HG03060 (cell line): ENCODE results near the gene EML6.

Experiments
- ATAC-seq: cut with Tn5 transposase; IDR thresholded peaks from one replicate; pipeline ENCODE4 v1.9.1; 2021; ENCODE audit warnings: low read depth, moderate number of reproducible peaks; ENCODE audit not compliant: unreplicated experiment

The EML6 gene

DNA sequence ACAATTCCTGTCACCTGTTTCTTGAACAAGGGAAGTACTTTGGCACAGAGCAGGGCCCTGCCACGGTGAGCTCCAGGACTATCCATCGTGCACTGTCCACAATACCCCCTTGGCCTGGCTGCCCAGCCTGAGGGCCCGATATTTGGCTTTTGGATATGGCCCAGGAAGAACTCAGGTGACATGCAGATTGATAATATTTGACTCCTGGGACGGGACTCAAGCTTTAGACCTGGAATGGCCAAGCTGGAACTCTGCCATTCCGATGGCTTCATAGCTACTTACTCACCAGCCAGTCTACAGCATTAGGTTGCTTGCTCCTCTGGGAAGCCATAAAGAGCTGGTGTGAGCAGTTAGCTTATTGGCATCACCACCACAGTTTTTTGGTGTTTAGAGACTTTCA lies 26.6 kb downstream of the EML6 start:
- ATAC-seq, result no peak

DNA sequence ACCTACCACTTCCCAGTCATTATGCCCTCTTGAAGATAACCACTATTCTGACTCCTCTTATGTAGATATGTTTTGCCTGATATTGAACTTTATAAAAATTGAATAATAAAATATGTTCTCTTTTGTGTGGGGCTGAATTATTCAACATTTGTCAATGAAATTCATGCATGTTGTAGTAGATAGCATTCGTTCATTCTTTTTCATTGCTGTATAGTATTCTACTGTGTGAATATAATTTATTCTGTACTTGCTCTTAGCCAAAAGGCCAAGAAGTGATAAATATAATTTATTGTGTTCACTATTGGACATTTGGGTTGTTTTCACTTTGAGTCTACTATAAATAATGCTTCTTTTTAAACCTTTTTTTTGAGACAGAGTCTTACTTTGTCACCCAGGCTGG lies 29.0 kb downstream of the EML6 start:
- ATAC-seq, result no peak

DNA sequence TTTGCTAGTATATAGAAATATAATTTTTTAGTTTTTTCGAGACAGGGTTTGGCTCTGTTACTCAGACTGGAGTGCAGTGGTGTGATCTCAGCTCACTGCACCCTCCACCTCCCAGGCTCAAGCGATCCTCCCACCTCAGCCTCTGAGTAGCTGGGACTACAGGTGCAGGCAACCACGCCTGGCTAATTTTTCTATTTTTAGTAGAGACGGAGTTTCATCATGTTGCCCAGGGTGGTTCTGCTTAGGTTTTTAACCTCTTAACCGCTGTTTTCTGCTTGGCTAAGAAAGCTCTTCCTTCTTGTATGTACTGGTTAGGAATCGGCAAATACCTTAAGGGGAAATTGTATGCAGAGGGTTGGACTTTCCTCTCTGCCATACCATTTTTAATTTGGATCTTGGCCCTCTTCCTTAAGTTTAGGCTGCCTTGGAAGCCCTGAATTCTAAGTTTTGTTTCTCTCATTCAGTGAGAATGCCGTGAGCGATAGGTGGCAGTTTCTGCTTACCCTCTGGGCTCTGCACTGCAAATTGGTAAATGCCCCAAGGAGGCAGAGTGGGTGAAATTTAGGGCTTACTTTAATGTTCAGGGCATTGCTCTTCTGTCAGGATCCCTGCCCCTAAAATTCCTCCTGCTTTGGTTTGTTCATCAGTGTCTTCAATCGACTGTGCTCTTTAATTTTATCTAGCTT lies 32.3 kb downstream of the EML6 start:
- ATAC-seq, result peak; percentile 50

DNA sequence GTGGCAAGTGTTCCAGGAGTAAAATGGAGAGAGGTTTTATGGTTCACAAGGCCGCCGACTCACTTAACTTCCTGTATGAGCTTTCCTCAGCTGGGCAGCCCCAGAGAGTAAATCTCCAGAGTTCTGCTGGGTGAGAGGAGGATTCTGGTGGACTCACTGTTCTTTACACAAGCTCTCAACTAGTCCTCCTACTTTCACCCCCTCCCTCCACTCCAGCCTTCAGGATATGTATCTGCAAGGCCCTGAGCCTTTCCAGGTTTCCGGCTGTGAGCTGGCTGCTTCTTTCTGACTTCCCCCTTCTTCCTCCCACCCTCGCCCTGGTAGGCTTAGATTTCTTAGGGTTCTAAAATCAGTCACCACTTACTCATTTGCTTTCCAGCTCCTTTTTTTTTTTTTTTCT lies 34.0 kb downstream of the EML6 start:
- ATAC-seq, result no peak

GRCh38 chr2:54758951-54759350 lies 35.5 kb downstream of the EML6 start:
- ATAC-seq, result no peak

DNA sequence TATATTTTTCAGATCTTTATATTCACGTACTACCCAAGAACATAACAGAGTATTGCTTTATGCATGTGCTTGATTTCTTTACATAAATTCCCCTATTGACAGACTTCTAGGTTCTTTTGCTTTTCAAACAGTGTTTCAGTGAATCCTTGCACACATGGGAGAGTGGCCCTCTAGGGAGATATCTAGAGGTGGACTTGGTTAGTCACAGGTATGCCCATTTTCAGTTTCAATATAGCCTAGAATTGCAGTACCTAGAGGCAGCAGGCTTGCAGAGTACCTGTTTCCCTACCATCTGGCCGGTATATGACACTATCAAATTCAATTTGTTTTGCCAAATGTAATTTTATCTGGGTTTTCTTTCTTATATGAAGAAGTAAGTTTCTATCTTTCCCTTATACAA lies 36.8 kb downstream of the EML6 start:
- no peak for ATAC-seq

DNA sequence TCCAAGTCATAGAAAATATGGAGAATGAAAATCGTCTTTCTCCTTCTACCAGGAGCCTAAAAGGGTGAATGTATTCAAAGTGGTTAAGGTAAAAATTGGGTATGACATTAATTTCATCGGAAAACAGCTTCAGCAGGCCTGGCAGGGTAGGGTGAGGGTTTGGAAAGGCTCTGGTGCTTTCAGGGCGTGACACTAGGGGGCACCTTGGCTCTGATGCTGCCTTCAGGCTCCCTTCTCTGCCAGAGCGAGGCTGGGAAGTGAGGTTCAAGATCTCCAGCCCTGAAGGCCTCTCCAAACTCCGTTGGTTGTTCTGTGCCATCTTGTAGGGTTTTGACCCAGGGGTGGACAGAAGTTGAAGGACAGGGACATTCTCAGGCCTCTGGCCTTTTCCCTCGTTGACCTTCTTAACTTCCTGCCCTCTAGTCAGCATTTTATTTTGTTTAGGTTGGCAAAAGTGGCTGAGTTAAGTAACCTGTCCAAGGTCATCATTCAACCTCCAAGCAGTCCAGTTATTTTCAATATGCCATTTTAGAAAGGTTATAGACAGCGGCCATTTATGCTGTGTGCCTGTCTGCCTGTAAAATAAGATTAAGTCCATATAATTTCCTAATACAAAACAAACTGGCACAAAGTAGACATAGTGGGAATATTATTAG lies 40.3 kb downstream of the EML6 start:
- ATAC-seq, result no peak

DNA sequence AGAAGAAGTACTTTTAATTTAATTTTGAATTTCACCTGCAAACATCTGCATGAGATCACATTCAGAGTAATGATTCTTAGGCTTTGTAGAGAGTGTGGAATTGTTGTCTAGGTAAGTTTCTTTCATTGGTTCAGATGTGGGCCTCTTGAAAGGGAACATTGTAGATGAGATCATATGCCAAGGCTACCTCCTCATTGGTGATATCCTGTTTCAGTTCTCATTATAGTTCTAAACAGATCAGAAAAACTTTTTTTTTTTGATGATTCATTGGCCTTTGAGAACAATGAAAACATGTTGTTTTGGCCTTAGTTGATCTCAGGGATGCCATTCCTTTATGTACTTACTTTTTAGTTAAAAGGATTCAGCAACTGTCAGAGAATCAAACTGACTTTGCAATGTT lies 44.5 kb downstream of the EML6 start:
- ATAC-seq, result no peak

- ATAC-seq, result no peak
Observed at GRCh38 chr2:54768772-54769428, 45.4 kb downstream of the EML6 start.

DNA sequence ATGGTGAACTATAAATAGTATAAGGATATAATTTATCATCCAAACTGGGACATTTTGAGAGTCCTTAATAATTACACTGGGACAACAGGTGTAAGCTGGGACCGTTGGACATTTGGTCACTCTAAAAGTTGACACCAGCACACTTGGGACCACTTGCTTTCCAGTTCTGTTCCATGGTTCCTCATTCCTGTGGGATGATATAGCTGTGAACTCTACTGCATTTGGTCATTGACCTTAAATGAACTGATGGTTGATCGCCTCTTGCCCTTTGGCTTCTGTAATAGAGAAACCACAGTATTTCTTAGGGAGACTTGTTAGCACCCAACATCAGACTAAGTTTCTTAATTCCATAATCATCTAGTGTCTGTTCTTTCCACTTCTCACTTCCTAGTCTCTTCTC lies 46.7 kb downstream of the EML6 start:
- no peak for ATAC-seq

DNA sequence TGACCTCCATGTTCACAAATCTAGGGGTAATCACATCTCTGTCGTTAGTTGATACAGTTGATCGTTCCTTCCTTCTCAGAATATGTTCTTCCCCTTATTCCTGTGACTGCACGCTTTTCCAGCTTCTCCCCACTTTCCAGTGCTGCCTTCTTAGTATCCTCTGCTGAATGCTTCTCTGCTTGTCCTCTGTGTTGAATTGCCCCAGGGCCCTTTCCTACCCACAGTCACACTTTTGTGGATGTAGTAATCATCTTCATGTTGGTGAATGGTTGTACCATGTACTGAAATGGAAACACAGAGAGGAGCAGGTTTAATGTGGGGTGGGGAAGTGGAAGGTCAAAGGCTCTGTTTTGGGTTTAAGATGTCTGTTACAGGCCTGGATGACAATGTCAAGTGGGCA lies 47.2 kb downstream of the EML6 start:
- ATAC-seq, result no peak

- no peak for ATAC-seq
Observed at GRCh38 chr2:54771166-54771885, 47.9 kb downstream of the EML6 start.

DNA sequence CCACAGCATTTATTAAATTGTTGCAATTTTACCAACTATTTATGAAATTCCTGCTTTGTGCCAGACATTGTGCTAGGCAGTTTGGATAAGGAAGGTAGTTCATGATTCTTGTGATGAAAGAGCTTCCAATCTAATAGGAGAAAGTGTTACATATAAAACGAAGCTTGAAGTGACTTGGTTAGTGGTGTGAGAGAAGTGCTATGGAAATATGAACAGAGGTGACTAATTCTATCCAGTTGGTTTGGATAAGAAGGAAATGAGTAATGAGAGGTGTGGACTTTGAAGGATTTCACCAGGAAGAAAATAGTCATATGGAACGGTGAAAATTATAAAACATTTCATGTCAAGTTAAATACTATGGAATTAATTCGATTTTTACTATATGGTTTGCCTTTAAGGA lies 48.6 kb downstream of the EML6 start:
- ATAC-seq, result no peak

- ATAC-seq, result no peak
Observed at GRCh38 chr2:54772531-54772930, 49.1 kb downstream of the EML6 start.

DNA sequence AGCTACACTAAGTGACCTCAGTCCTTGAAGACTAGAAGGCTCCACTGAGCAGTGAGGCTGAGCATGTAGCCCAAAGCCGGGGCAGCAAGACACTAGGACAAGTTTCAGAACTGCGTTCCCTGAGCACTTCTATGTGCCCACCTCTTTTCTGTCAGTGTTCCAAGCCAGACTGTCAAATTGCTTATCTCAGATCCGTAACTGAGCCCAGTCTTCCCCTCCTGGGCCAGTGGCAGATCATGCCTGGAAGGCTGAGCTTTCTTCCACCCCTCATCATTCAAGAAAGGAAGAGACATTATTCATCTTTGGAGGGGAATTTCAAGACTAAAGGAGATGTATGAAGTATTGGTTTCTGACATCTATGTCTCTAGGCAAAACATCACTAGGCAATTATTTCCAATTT lies 49.8 kb downstream of the EML6 start:
- ATAC-seq, result no peak

DNA sequence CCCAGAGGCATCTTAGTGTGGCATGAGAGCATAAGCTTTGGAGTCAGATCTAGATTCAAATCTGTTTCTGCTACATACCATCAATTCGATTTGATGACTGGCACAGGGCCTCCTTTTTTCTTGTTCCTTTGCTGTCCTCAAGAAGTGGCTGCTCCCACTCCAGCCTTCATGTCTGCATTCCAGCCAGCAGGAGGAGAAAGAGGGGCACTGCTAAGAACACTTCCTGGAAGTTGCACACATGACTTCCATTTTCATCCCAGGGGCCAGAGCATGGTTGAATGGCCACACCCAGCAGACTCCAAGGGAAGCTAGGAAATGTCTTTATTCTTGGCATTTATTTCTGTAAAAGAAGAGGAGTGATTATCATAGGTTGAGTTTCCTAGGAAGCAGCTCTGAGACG lies 50.4 kb downstream of the EML6 start:
- no peak for ATAC-seq

GRCh38 chr2:54775710-54776109 lies 52.2 kb downstream of the EML6 start:
- ATAC-seq, result no peak

DNA sequence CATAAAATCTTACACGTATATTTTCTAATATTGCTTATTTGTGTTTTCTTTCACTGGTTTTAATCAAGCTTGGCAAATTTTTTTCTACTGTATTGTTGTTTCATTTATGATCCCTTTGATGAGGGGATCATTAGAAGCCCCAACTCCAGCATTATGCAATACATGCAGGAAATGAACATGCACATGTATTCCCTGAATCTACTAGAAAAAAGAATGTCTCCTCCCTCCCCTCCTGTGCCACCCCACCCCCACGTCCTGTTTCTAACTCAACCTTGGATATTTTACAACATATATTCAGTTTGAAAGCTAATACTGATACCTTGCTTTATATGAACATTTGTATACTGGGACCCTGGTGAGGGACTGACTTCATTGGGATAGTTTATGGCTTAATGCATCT lies 53.0 kb downstream of the EML6 start:
- ATAC-seq, result no peak

- ATAC-seq, result no peak
Observed at GRCh38 chr2:54783349-54783748, 59.9 kb downstream of the EML6 start.

DNA sequence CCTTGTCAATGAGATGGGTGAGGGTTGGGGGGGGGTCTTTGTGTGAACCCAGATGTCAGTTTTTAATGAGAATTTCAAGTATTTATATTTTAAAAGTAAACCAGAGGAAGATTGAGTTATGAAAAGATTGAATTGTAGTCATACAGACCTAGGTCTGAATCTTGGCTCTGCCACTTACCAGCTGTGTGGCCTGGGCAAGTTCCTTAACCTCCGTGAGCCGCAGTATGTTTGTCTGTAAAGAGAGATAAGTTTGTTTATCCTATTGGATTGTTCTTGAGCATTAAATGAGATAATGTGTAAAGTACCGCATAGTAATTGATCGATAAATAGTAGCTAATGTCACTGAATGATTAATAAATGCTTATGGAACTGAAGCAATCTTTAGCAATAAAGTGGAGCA lies 63.8 kb downstream of the EML6 start:
- no peak for ATAC-seq

DNA sequence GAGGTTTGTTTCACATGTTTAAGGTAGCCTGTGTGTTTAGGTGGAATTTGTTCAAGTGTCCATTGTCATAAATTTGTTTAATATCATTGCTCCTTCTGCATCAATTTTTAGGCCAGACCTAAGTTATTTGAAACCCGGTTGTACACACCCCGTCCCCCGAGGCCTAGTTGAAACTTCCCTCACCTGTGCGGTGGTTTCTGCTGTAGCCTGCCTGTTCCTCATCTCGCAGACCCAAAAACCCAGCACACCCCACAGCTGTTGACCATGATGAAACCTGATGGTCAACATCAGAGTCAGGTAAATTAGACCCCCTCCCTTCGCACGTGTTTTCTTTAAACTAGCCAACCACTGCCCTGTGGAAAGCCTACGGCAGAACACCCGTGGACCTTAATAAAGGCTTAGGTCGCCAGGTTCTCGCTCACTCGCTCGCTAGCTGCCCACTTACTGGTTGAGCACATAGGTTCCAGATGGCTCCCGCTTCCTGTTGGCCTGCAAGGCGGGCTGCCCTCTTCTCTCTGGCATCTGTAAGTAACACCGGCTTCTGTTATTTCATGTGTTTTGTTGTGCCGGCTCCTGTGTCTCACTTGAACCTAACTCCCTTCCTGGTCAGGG lies 64.4 kb downstream of the EML6 start:
- ATAC-seq, result no peak
